AML-193 (cell line): ENCODE data around the gene MFNG.

Experiments
- DNase-seq, 2 experiments: peaks; one replicate each; lab custom pipeline; 2025; lab: John Stamatoyannopoulos, UW

Gene MFNG

GRCh38 chr22:37448516-37449127, 37.6 kb downstream of the MFNG start:
- DNase-seq = no peak

DNA sequence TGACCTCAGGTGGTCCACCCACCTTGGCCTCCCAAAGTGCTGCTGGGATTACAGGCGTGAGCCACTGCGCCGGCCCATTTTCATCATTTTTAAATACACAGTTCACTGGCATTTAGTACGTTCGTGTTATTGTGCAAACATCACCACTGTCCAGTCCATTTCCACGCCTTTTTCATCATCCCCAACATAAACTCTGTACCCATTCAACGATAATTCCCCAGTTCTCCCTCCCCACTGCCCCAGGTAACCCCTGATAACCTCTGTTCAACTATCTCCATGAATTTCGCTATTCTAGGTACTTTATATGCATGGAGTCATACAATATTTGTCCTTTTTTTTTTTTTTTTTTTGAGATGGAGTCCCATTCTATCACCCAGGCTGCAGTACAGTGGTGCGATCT, 40.7 kb downstream of the MFNG start:
- DNase-seq = no peak

GRCh38 chr22:37443977-37444376, 42.2 kb downstream of the MFNG start:
- DNase-seq = no peak

DNA sequence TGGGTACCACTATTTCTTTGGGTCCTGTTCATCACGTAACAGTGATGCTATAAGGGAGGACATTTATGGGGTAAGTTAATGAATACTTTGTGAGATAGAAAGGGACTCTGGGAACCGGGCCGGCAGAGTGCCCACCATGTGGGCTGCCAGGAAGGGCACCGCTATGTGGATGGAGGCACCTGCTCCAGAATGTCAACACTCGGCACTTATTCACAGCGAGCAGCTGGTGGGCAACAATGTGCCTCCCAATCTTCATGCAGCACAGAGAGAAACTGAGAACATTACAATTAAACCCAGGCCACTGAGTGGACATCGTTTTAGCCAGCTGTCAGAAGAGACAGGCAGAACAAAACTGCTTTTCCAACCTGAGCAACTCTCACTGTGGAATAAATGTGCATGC, 43.1 kb downstream of the MFNG start:
- DNase-seq = no peak

GRCh38 chr22:37442537-37442936, 43.6 kb downstream of the MFNG start:
- peak in 1 of 2 experiments; percentile 7 for DNase-seq

DNA sequence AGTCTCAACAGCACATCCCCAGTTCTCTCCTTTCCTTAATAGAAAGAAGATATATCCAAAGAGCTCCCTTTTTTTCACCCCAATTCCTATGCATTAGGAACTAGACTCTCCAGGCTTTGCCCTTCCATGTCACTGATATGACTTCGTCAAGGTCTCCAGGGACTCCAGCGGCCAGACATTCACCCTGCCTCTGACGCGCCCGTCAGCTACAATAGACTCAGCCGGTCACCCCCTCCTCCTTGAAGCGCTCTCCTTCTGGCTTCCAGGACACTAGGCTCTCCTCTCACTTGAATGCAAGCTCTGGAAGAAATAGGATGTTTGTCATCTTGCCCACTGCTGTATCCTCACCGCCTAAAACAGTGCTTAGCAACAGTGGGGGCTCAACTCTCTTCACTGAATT, 44.0 kb downstream of the MFNG start:
- no peak for DNase-seq

DNA sequence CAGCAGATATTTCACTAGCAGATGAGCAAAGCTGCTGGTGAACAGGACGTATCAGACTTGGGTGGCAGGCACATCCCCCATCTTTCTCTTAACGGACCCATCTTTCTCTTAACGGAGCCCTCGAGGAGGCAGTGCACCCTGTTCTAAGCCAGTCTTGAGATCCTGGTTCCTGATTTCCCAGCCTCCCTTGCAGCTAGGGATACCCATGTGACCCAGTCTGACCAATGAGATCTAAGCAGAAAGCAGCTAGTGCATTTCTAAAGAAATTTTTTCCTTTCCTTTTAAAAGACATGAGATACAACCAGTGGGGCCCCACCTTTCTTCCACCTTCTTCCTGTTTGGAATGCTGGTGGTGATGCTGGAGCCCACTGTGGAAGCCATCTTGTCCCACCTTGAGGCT, 45.3 kb downstream of the MFNG start:
- no peak for DNase-seq

DNA sequence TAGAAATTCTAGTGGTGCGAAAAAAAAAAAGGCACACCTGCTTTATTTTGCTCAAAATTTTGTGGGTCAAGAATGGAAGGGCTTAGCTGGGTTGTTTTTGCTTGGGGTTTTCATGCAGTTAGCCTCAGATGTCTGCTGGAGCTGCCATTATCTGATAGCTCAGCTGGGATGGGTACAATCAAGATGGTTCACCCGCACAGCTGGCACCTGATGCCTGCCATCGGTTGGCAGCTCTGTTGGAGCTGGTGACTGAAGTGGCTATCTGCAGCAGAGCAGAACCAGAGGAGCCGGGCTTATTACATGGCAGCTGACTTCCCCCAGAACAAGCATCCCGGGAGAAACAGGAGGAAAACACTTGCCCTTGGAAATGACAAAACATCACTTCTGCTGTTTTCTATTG, 46.8 kb downstream of the MFNG start:
- no peak for DNase-seq

DNA sequence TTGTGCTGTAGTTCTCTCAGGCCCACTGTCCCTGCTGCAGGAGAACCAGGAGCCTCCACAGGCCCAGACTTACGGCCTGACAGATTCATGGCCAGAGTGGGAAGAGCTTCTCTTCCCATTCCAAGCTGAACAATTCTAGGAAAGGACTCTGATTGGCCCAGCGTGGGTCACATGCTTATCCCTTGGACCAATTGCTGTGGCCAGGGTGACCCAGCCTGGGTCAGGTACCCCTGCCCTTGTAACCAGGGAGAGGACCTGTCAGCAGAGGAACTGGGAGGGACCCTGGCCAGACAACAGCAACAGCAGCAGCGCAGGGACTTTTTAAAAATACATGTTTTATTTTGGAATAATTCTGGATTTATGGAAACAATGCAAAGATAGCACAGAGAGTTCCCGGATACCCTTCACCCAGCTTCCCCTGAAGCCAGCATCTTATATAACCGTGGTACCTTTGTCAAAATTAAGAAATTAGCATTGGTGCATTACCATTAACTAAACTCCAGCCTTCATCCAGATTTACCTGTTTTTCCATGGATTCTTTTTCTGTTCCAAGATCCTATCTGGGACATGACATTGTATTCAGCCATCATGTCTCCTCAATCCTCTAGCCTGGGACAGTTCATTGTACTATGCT, 50.1 kb downstream of the MFNG start:
- DNase-seq = no peak

GRCh38 chr22:37433786-37434185, 52.4 kb downstream of the MFNG start:
- no peak for DNase-seq

GRCh38 chr22:37432708-37433054, 53.5 kb downstream of the MFNG start:
- DNase-seq = no peak

GRCh38 chr22:37431801-37432707, 54.1 kb downstream of the MFNG start:
- DNase-seq = no peak

DNA sequence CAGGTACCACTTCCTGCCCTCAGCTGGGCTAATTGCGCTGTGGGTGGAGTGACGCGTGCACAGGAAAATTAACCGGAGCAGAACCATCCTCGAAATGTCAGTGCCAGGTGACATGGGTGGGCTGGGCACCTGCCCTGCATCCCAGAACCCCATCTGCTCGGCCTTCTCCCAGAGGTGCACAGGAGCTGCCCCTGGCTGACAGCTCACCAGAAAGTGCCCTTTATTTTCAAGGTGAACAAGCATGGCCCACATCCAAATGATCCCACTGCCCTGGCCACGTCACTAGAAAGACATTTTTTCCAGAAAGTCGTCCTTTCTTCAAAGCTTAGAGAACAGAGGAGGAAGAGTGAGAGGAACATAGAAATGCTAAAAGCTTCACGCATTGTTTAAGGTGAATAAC, 54.8 kb downstream of the MFNG start:
- DNase-seq = no peak

- no peak for DNase-seq
Observed at GRCh38 chr22:37430941-37431340, 55.2 kb downstream of the MFNG start.

GRCh38 chr22:37428649-37429586, 57.3 kb downstream of the MFNG start:
- peak; percentile 46 to 56 for DNase-seq

GRCh38 chr22:37427711-37428635, 58.2 kb downstream of the MFNG start:
- no peak for DNase-seq

- DNase-seq = no peak
Observed at GRCh38 chr22:37427135-37427710, 59.0 kb downstream of the MFNG start, which contains the start of gene ELFN2. ELFN2 (minus strand) TSS chr22:37427479; CDS start chr22:37375534, 51,945 bp downstream.

GRCh38 chr22:37426706-37427134, 59.5 kb downstream of the MFNG start:
- DNase-seq = no peak

DNA sequence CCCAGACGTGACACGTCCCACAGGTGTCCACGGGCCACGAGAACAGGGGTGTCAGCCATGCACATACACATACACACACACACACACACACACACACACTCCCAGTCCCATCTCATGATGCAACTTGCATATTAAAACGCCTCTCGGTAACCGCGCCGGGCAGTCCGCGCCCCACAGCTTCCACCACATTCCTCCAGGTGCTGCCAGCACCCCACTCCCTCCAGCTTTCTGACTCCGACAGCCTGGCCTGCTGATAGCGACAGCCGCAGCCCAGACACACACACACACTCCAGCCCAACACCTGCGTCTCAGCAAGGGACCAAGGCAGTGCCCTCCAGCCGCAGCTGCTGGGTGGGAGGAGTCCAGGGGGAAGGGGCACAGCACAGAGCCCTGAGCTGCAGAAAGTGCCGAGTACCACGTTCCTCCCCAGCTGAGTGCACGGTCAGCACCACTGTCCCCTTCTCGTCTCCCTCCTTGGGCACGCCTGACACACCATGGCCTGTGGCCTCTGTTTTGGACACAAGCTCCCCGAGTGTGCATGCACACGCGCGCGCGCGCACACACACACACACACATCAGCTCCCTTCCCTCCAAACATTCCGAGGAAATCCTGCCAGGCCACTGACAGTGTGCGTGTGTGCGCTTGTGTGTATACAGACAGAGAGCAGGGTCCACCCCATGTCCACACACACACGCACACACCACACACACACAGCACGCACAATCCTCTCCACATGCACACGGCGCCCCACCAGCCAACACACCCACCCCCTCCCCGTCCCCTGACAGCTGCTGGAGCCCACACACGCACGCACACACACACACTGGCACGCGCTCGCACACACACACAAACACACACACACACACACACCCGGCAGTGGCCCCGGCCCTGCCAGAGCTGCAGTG, 60.1 kb downstream of the MFNG start:
- no peak for DNase-seq
